B cell (primary cell): ENCODE measurements around the gene PRIMPOL.

Experiments
- CTCF ChIP-seq: fragments of 200-600 bp; IDR thresholded peaks from one replicate; pipeline ENCODE4 v1.8.0; 2022; ENCODE audit warnings: antibody characterized with exemption, mild to moderate bottlenecking
- EZH2 ChIP-seq: IDR thresholded peaks from 2 replicates; pipeline ENCODE4 v1.6.1; 2012; ENCODE audit warnings: borderline replicate concordance, low read depth, mild to moderate bottlenecking, moderate library complexity, low read length; ENCODE audit not compliant: insufficient read depth, poor library complexity, severe bottlenecking

- TF ChIP-seq EZH2 (no peak), CTCF (no peak)
These were observed 5.8 kb upstream of the PRIMPOL start for GRCh38 chr4:184643731-184644130.
